Measurements from ENCODE around the gene ABRACL.
"Not testable (repeated sequence)": the region's sequence is repeated elsewhere in the genome, so short reads cannot be mapped to it uniquely, and the experiment has no call there.

ABRACL gene

GRCh38 chr6:139030228-139030963 is 1.9 kb downstream of the ABRACL start:
- Histone ChIP-seq H3K4me1 (ENCODE audit: insufficient read depth, low read length) (peaks cover 34% of the 10 kb centered on the region), H3K27me3 (ENCODE audit: insufficient read depth, low read length) (no peaks in the 10 kb centered on the region), H3K9ac (ENCODE audit: low read depth, low read length) (peak overlapping the region; percentile 97), H3K27ac (ENCODE audit: low read depth, low read length) (no peak overlapping the region), H3K9me3 (ENCODE audit: insufficient read depth, low read depth, low read length) (no peaks in the 10 kb centered on the region), H3K36me3 (ENCODE audit: insufficient read depth, low read length) (peaks cover 23% of the 10 kb centered on the region), H3K4me3 (ENCODE audit: low read length) (peak overlapping the region; percentile 66)
- 72% methylated on average over 7 of the region's 9 CpGs for WGBS

DNA sequence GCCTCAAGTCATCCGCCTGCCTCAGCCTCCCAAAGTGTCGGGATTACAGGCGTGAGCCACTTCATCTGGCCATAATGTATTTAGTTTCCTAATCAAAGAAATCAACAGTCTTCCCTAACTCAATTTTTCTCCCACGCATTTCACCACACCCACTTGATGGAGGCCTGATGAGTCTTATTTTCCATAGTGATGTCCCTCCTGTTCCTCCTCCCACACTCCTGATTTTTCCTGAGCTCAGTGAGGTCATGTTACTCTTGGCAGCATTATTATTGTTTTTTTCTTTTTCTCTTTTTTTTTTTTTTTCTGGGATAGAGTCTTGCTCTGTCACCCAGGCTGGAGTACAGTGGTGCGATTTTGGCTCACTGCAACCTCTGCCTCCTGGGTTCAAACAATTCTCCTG is 8.9 kb downstream of the ABRACL start:
- Histone ChIP-seq H3K27me3 (ENCODE audit: insufficient read depth, low read length) (no peaks in the 10 kb centered on the region), H3K9me3 (ENCODE audit: insufficient read depth, low read depth, low read length) (no peaks in the 10 kb centered on the region), H3K27ac (ENCODE audit: low read depth, low read length) (no peak overlapping the region), H3K4me1 (ENCODE audit: insufficient read depth, low read length) (peaks cover 14% of the 10 kb centered on the region), H3K9ac (ENCODE audit: low read depth, low read length) (no peak overlapping the region), H3K36me3 (ENCODE audit: insufficient read depth, low read length) (peaks cover 84% of the 10 kb centered on the region), H3K4me3 (ENCODE audit: low read length) (no peak overlapping the region)
- WGBS = 93% methylated on average over 5 of the region's 5 CpGs

GRCh38 chr6:139044250-139044649 is 15.7 kb downstream of the ABRACL start:
- no peaks in the 10 kb centered on the region for H3K9me3 ChIP-seq (ENCODE audit: insufficient read depth, low read depth, low read length)
- 91% methylated on average over 3 of the region's 3 CpGs for WGBS
- H3K36me3 ChIP-seq (ENCODE audit: insufficient read depth, low read length) = peaks cover 39% of the 10 kb centered on the region
- no peak overlapping the region for H3K4me3 ChIP-seq (ENCODE audit: low read length)
- H3K27me3 ChIP-seq (ENCODE audit: insufficient read depth, low read length) = no peaks in the 10 kb centered on the region
- H3K27ac ChIP-seq (ENCODE audit: low read depth, low read length) = no peak overlapping the region
- H3K4me1 ChIP-seq (ENCODE audit: insufficient read depth, low read length) = no peaks in the 10 kb centered on the region
- no peak overlapping the region for H3K9ac ChIP-seq (ENCODE audit: low read depth, low read length)

DNA sequence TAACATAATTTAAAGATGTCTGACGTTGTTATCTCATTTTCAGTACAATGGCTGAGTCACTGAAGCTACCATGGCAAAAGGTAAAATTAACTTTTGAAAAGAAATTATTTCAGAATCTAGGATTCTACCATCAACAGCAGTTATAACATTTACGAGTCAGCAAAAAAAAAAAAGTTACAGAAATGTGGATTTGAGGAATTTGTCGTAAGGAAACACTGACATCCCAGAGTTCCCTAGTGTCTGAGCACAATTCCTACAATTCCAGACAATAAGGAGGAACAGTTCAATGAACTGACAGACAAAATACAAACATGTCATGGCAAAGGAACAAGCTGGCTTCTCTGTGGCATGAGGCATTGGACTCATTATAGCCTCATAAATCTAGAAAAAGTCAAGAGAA is 19.1 kb downstream of the ABRACL start:
- H3K27ac ChIP-seq (ENCODE audit: low read depth, low read length) = no peak overlapping the region

GRCh38 chr6:139048912-139049311 is 20.4 kb downstream of the ABRACL start:
- not testable (repeated sequence) for H3K36me3 ChIP-seq (ENCODE audit: insufficient read depth, low read length); H3K27me3 ChIP-seq (ENCODE audit: insufficient read depth, low read length); H3K27ac ChIP-seq (ENCODE audit: low read depth, low read length); H3K4me1 ChIP-seq (ENCODE audit: insufficient read depth, low read length); H3K9ac ChIP-seq (ENCODE audit: low read depth, low read length); H3K9me3 ChIP-seq (ENCODE audit: insufficient read depth, low read depth, low read length); H3K4me3 ChIP-seq (ENCODE audit: low read length)
- 83% methylated on average over 4 of the region's 4 CpGs for WGBS

More for the DNA sequence above, 19.1 kb downstream of the ABRACL start:
- H3K9me3 ChIP-seq (ENCODE audit: insufficient read depth, low read depth, low read length) = no peaks in the 10 kb centered on the region
- H3K9ac ChIP-seq (ENCODE audit: low read depth, low read length) = no peak overlapping the region
- no peaks in the 10 kb centered on the region for H3K27me3 ChIP-seq (ENCODE audit: insufficient read depth, low read length)
- H3K4me3 ChIP-seq (ENCODE audit: low read length) = no peak overlapping the region
- 94% methylated on average over 2 of the region's 3 CpGs for WGBS
- H3K4me1 ChIP-seq (ENCODE audit: insufficient read depth, low read length) = no peaks in the 10 kb centered on the region
- peaks cover 7% of the 10 kb centered on the region for H3K36me3 ChIP-seq (ENCODE audit: insufficient read depth, low read length)

DNA sequence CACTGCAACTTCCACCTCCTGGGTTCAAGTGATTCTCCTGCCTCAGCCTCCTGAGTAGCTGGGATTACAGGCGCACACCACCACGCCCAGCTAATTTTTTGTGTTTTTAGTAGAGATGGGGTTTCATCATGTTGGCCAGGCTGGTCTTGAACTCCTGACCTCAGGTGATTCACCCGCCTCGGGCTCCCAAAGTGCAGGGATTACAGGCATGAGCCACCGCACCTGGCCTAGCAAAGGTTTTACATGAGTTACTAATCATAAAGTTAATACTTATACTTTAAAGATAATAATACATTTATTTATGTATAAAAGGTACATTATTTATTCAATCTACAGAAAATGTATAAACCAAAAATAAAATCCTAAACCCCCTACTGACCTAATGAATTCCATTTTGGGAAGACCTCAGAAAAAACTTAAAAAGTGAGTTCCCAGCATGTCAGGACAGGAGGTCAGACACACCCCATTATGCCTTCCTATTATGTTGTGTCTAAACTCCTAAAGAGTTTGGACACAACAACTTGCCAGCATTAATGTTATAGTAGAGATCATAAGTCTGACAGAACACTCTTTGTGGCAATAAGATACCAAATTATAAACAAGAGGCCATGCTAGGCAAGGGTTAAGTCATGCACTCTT is 21.7 kb downstream of the ABRACL start:
- H3K36me3 ChIP-seq (ENCODE audit: insufficient read depth, low read length); H3K4me3 ChIP-seq (ENCODE audit: low read length); H3K27me3 ChIP-seq (ENCODE audit: insufficient read depth, low read length); H3K9me3 ChIP-seq (ENCODE audit: insufficient read depth, low read depth, low read length); H3K27ac ChIP-seq (ENCODE audit: low read depth, low read length); H3K4me1 ChIP-seq (ENCODE audit: insufficient read depth, low read length); H3K9ac ChIP-seq (ENCODE audit: low read depth, low read length): not testable (repeated sequence)
- 94% methylated on average over 5 of the region's 5 CpGs for WGBS

GRCh38 chr6:139050770-139051313 is 22.3 kb downstream of the ABRACL start:
- WGBS = 88% methylated on average over 5 of the region's 5 CpGs
- no peak overlapping the region for H3K4me3 ChIP-seq (ENCODE audit: low read length)

DNA sequence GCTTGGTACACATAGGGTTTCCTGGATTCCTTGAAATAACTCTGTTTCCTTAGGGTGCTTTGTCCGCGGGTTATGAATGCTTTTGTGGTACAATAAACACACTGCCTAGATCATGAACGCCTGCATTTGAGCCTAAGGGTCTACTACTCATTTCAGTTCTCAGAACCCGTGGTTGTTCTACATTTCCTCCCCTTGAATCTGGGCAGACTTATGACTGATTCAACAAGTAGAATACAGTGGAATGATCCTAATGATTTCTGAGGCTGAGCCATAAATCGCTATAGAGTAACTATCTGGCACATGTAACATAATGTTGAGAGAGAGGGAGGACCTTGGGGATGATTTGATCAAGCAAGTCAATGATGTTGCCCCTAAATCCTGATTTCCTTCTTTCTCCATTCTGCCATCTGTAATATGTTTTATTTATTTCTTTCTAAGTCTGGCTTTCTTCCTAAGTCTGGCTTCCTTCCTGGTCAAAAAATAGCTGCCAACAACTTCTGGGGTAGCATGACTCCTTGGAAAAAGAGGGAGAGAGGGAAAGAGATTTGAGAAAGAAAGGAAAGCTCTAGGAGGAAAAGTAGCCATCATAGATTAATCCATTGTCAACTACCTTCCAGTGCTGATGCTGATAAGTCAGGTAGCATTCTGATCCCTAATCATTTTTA is 23.0 kb downstream of the ABRACL start:
- 98% methylated on average over 5 of the region's 5 CpGs for WGBS
- H3K9me3 ChIP-seq (ENCODE audit: insufficient read depth, low read depth, low read length) = no peaks in the 10 kb centered on the region
- no peak overlapping the region for H3K9ac ChIP-seq (ENCODE audit: low read depth, low read length)
- no peaks in the 10 kb centered on the region for H3K4me1 ChIP-seq (ENCODE audit: insufficient read depth, low read length)
- H3K27ac ChIP-seq (ENCODE audit: low read depth, low read length) = no peak overlapping the region
- no peaks in the 10 kb centered on the region for H3K36me3 ChIP-seq (ENCODE audit: insufficient read depth, low read length)
- no peaks in the 10 kb centered on the region for H3K27me3 ChIP-seq (ENCODE audit: insufficient read depth, low read length)
- H3K4me3 ChIP-seq (ENCODE audit: low read length) = no peak overlapping the region

More at GRCh38 chr6:139050770-139051313, 22.3 kb downstream of the ABRACL start:
- no peak overlapping the region for H3K27ac ChIP-seq (ENCODE audit: low read depth, low read length)
- no peaks in the 10 kb centered on the region for H3K36me3 ChIP-seq (ENCODE audit: insufficient read depth, low read length)
- no peaks in the 10 kb centered on the region for H3K4me1 ChIP-seq (ENCODE audit: insufficient read depth, low read length)
- H3K27me3 ChIP-seq (ENCODE audit: insufficient read depth, low read length) = no peaks in the 10 kb centered on the region
- H3K9me3 ChIP-seq (ENCODE audit: insufficient read depth, low read depth, low read length) = no peaks in the 10 kb centered on the region
- no peak overlapping the region for H3K9ac ChIP-seq (ENCODE audit: low read depth, low read length)

- Histone ChIP-seq H3K4me3 (ENCODE audit: low read length) (no peak overlapping the region), H3K9ac (ENCODE audit: low read depth, low read length) (no peak overlapping the region), H3K4me1 (ENCODE audit: insufficient read depth, low read length) (no peaks in the 10 kb centered on the region), H3K27ac (ENCODE audit: low read depth, low read length) (no peak overlapping the region), H3K9me3 (ENCODE audit: insufficient read depth, low read depth, low read length) (no peaks in the 10 kb centered on the region), H3K27me3 (ENCODE audit: insufficient read depth, low read length) (no peaks in the 10 kb centered on the region), H3K36me3 (ENCODE audit: insufficient read depth, low read length) (no peaks in the 10 kb centered on the region)
- WGBS = 90% methylated on average over 3 of the region's 3 CpGs
Measured at GRCh38 chr6:139053382-139053781, 24.8 kb downstream of the ABRACL start.

- WGBS = 95% methylated on average over 3 of the region's 3 CpGs
- Histone ChIP-seq H3K4me3 (ENCODE audit: low read length) (no peak overlapping the region), H3K27me3 (ENCODE audit: insufficient read depth, low read length) (no peaks in the 10 kb centered on the region), H3K9me3 (ENCODE audit: insufficient read depth, low read depth, low read length) (no peaks in the 10 kb centered on the region), H3K36me3 (ENCODE audit: insufficient read depth, low read length) (no peaks in the 10 kb centered on the region), H3K27ac (ENCODE audit: low read depth, low read length) (no peak overlapping the region), H3K4me1 (ENCODE audit: insufficient read depth, low read length) (no peaks in the 10 kb centered on the region), H3K9ac (ENCODE audit: low read depth, low read length) (no peak overlapping the region)
Measured at GRCh38 chr6:139054001-139054400, 25.5 kb downstream of the ABRACL start.

- Histone ChIP-seq H3K4me3 (ENCODE audit: low read length) (no peak overlapping the region), H3K27me3 (ENCODE audit: insufficient read depth, low read length) (no peaks in the 10 kb centered on the region), H3K4me1 (ENCODE audit: insufficient read depth, low read length) (no peaks in the 10 kb centered on the region), H3K9ac (ENCODE audit: low read depth, low read length) (no peak overlapping the region), H3K27ac (ENCODE audit: low read depth, low read length) (no peak overlapping the region), H3K36me3 (ENCODE audit: insufficient read depth, low read length) (no peaks in the 10 kb centered on the region), H3K9me3 (ENCODE audit: insufficient read depth, low read depth, low read length) (no peaks in the 10 kb centered on the region)
- WGBS = 95% methylated on average over 2 of the region's 2 CpGs
Measured at GRCh38 chr6:139055709-139056108, 27.2 kb downstream of the ABRACL start.
